ENCODE measurements around the gene TEKT4. TPM values are rescaled to one million over a fixed set of nuclear protein-coding genes. Genes with fewer than 3 reads are reported as not detected.
"Not testable (repeated sequence)": the region's sequence is repeated elsewhere in the genome, so short reads cannot be mapped to it uniquely, and the experiment has no call there.

Gene TEKT4
- total and polyA plus RNA-seq, 2 experiments from 2014 or later, result not detected

- Histone ChIP-seq H3K9ac (no peak overlapping the region), H2AFZ (no peak overlapping the region), H3K9me2 (ENCODE audit: insufficient read depth) (no peaks in the 10 kb centered on the region), H3K27me3 (replicated peaks; ENCODE audit: insufficient read depth) (no peaks in the 10 kb centered on the region), H3K4me3 (no peak overlapping the region), H3K27ac (no peak overlapping the region), H3K36me3 (ENCODE audit: low read depth) (no peaks in the 10 kb centered on the region), H3F3A (ENCODE audit: insufficient read depth) (no peaks in the 10 kb centered on the region), H3K4me1 (ENCODE audit: insufficient read depth) (no peaks in the 10 kb centered on the region), H3K79me2 (ENCODE audit: insufficient read depth) (no peaks in the 10 kb centered on the region), H3K9me3 (ENCODE audit: low read depth) (no peaks in the 10 kb centered on the region), H3K4me2 (ENCODE audit: unreplicated experiment) (no peak overlapping the region), H4K20me1 (ENCODE audit: insufficient read depth) (no peaks in the 10 kb centered on the region)
- no peak for DNase-seq
- no peak for TF ChIP-seq EZH2 (IDR thresholded peaks at IDR 0.05; ENCODE audit: insufficient read depth, poor library complexity, severe bottlenecking)
- no peak for TF ChIP-seq EZH2phosphoT487 (IDR thresholded peaks at IDR 0.05; ENCODE audit: insufficient read depth, low read depth)
- 38 to 45% methylated on average over 5 of the region's 5 CpGs for WGBS, 2 experiments (ENCODE audit: low coverage in 1 of 2, low lambda C conversion rate in 2 of 2, missing lambda C conversion rate in 2 of 2)
- in situ Hi-C loops (cut with MboI), result no loop called here
Observed at GRCh38 chr2:94877129-94877528, 5.9 kb downstream of the TEKT4 start.

- WGBS, 2 experiments (ENCODE audit: low coverage in 1 of 2, low lambda C conversion rate in 2 of 2, missing lambda C conversion rate in 2 of 2), result 13 to 45% methylated on average over 5 to 6 of the region's 7 CpGs
- H3K4me1 ChIP-seq (ENCODE audit: insufficient read depth); H2AFZ ChIP-seq; H3K36me3 ChIP-seq (ENCODE audit: low read depth); H3K27ac ChIP-seq; DNase-seq; H3K9me2 ChIP-seq (ENCODE audit: insufficient read depth); H3F3A ChIP-seq (ENCODE audit: insufficient read depth); H4K20me1 ChIP-seq (ENCODE audit: insufficient read depth); H3K4me2 ChIP-seq (ENCODE audit: unreplicated experiment); H3K4me3 ChIP-seq; H3K27me3 ChIP-seq (replicated peaks; ENCODE audit: insufficient read depth); in situ Hi-C loops (cut with MboI); H3K9me3 ChIP-seq (ENCODE audit: low read depth); H3K9ac ChIP-seq; H3K79me2 ChIP-seq (ENCODE audit: insufficient read depth): not testable (repeated sequence)
Observed at GRCh38 chr2:94878575-94878974, 7.3 kb downstream of the TEKT4 start.

- no peaks in the 10 kb centered on the region for H3K4me1 ChIP-seq (ENCODE audit: insufficient read depth)
- H3F3A ChIP-seq (ENCODE audit: insufficient read depth), result no peaks in the 10 kb centered on the region
- no peak overlapping the region for H3K9ac ChIP-seq
- in situ Hi-C loops (cut with MboI), result no loop called here
- no peak for DNase-seq
- no peak overlapping the region for H2AFZ ChIP-seq
- WGBS, 2 experiments (ENCODE audit: low coverage in 1 of 2, low lambda C conversion rate in 2 of 2, missing lambda C conversion rate in 2 of 2), result 19 to 28% methylated on average over 9 of the region's 9 CpGs
- no peaks in the 10 kb centered on the region for H3K9me2 ChIP-seq (ENCODE audit: insufficient read depth)
- H3K79me2 ChIP-seq (ENCODE audit: insufficient read depth), result no peaks in the 10 kb centered on the region
- no peaks in the 10 kb centered on the region for H3K36me3 ChIP-seq (ENCODE audit: low read depth)
- no peak overlapping the region for H3K4me2 ChIP-seq (ENCODE audit: unreplicated experiment)
- no peak overlapping the region for H3K27ac ChIP-seq
- no peak for TF ChIP-seq EZH2phosphoT487 (IDR thresholded peaks at IDR 0.05; ENCODE audit: insufficient read depth, low read depth)
- TF ChIP-seq EZH2 (IDR thresholded peaks at IDR 0.05; ENCODE audit: insufficient read depth, poor library complexity, severe bottlenecking), result no peak
- no peaks in the 10 kb centered on the region for H3K27me3 ChIP-seq (replicated peaks; ENCODE audit: insufficient read depth)
- H3K9me3 ChIP-seq (ENCODE audit: low read depth), result no peaks in the 10 kb centered on the region
- no peak overlapping the region for H3K4me3 ChIP-seq
- H4K20me1 ChIP-seq (ENCODE audit: insufficient read depth), result no peaks in the 10 kb centered on the region
Observed at GRCh38 chr2:94879314-94879981, 8.2 kb downstream of the TEKT4 start.

GRCh38 chr2:94879982-94880377 is 8.8 kb downstream of the TEKT4 start:
- Histone ChIP-seq H4K20me1 (ENCODE audit: insufficient read depth) (no peaks in the 10 kb centered on the region), H3K9ac (no peak overlapping the region), H3K79me2 (ENCODE audit: insufficient read depth) (no peaks in the 10 kb centered on the region), H3K4me1 (ENCODE audit: insufficient read depth) (no peaks in the 10 kb centered on the region), H3K36me3 (ENCODE audit: low read depth) (no peaks in the 10 kb centered on the region), H3K27me3 (replicated peaks; ENCODE audit: insufficient read depth) (no peaks in the 10 kb centered on the region), H3K4me2 (ENCODE audit: unreplicated experiment) (no peak overlapping the region), H2AFZ (no peak overlapping the region), H3K27ac (no peak overlapping the region), H3K4me3 (no peak overlapping the region), H3F3A (ENCODE audit: insufficient read depth) (no peaks in the 10 kb centered on the region), H3K9me2 (ENCODE audit: insufficient read depth) (no peaks in the 10 kb centered on the region), H3K9me3 (ENCODE audit: low read depth) (no peaks in the 10 kb centered on the region)
- WGBS, 2 experiments (ENCODE audit: low coverage in 1 of 2, low lambda C conversion rate in 2 of 2, missing lambda C conversion rate in 2 of 2), result 68 to 79% methylated on average over 9 to 11 of the region's 11 CpGs
- TF ChIP-seq EZH2phosphoT487 (IDR thresholded peaks at IDR 0.05; ENCODE audit: insufficient read depth, low read depth), result no peak
- TF ChIP-seq EZH2 (IDR thresholded peaks at IDR 0.05; ENCODE audit: insufficient read depth, poor library complexity, severe bottlenecking), result no peak
- in situ Hi-C loops (cut with MboI), result no loop called here
- DNase-seq, result no peak

- in situ Hi-C loops (cut with MboI), result no loop called here
- 28 to 45% methylated on average over 7 to 8 of the region's 8 CpGs for WGBS, 2 experiments (ENCODE audit: low coverage in 1 of 2, low lambda C conversion rate in 2 of 2, missing lambda C conversion rate in 2 of 2)
- no peak for TF ChIP-seq EZH2 (IDR thresholded peaks at IDR 0.05; ENCODE audit: insufficient read depth, poor library complexity, severe bottlenecking)
- no peak for TF ChIP-seq EZH2phosphoT487 (IDR thresholded peaks at IDR 0.05; ENCODE audit: insufficient read depth, low read depth)
Observed at GRCh38 chr2:94880507-94880906, 9.3 kb downstream of the TEKT4 start.

More at GRCh38 chr2:94880507-94880906, 9.3 kb downstream of the TEKT4 start:
- no peak overlapping the region for H3K27ac ChIP-seq
- H3K36me3 ChIP-seq (ENCODE audit: low read depth), result no peaks in the 10 kb centered on the region
- H3K9ac ChIP-seq, result no peak overlapping the region
- no peaks in the 10 kb centered on the region for H3K9me3 ChIP-seq (ENCODE audit: low read depth)
- DNase-seq, result no peak
- H3K4me1 ChIP-seq (ENCODE audit: insufficient read depth), result no peaks in the 10 kb centered on the region
- H3K9me2 ChIP-seq (ENCODE audit: insufficient read depth), result no peaks in the 10 kb centered on the region
- H3K4me2 ChIP-seq (ENCODE audit: unreplicated experiment), result no peak overlapping the region
- H3F3A ChIP-seq (ENCODE audit: insufficient read depth), result no peaks in the 10 kb centered on the region
- H3K4me3 ChIP-seq, result no peak overlapping the region
- no peaks in the 10 kb centered on the region for H3K79me2 ChIP-seq (ENCODE audit: insufficient read depth)
- no peaks in the 10 kb centered on the region for H3K27me3 ChIP-seq (replicated peaks; ENCODE audit: insufficient read depth)
- no peak overlapping the region for H2AFZ ChIP-seq
- H4K20me1 ChIP-seq (ENCODE audit: insufficient read depth), result no peaks in the 10 kb centered on the region

All from GM23248 (cell line).